ENCODE results near the gene RABGAP1L.

Gene RABGAP1L

DNA sequence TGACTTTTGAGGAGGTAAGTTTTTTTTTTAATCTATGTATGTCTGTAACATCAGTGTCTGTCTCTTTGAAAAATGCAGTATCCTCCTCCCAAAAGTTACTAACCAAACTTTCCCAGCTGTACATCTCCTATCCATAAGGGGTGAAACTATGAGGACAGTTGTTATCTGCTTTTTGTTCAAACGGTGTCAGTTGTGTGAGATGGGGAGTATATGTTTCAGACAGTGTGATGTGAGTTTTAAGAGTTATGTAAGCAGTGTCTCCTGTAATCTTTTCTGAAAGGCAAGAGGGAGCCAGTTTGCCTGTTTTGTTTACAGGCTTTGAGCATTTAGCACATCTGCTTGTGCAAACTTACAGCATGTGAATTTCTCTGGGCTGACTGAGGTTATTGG, 805.6 kb downstream of the RABGAP1L start:
- no peak overlapping the region for H3K4me3 ChIP-seq (ENCODE audit: low read depth, low read length)
- TF ChIP-seq CTCF (IDR thresholded peaks at IDR 0.05; ENCODE audit: low read depth, low read length), result no peak
- no peak for TF ChIP-seq POLR2A (IDR thresholded peaks at IDR 0.05; ENCODE audit: extremely low read depth, insufficient read length)
- no peak for TF ChIP-seq MYC (IDR thresholded peaks at IDR 0.05; ENCODE audit: low read depth, low read length)
- TF ChIP-seq, protein P1, sequence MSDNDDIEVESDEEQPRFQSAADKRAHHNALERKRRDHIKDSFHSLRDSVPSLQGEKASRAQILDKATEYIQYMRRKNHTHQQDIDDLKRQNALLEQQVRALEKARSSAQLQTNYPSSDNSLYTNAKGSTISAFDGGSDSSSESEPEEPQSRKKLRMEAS (IDR thresholded peaks at IDR 0.05; ENCODE audit: low read depth, low read length), result no peak
- DNase-seq (ENCODE audit: low read depth), result peak; percentile 22

- DNase-seq (ENCODE audit: low read depth), result peak; percentile 51
- H3K4me3 ChIP-seq (ENCODE audit: low read depth, low read length), result no peak overlapping the region
- TF ChIP-seq POLR2A (IDR thresholded peaks at IDR 0.05; ENCODE audit: extremely low read depth, insufficient read length) (no peak), MYC (IDR thresholded peaks at IDR 0.05; ENCODE audit: low read depth, low read length) (no peak), CTCF (IDR thresholded peaks at IDR 0.05; ENCODE audit: low read depth, low read length) (no peak)
- TF ChIP-seq, protein P1 (IDR thresholded peaks at IDR 0.05; ENCODE audit: low read depth, low read length), result no peak
Measured at GRCh38 chr1:174965362-174966007, 806.2 kb downstream of the RABGAP1L start.

GRCh38 chr1:174966008-174966572, 806.8 kb downstream of the RABGAP1L start:
- no peak overlapping the region for H3K4me3 ChIP-seq (ENCODE audit: low read depth, low read length)
- TF ChIP-seq POLR2A (IDR thresholded peaks at IDR 0.05; ENCODE audit: extremely low read depth, insufficient read length), result no peak
- TF ChIP-seq, protein P1 (IDR thresholded peaks at IDR 0.05; ENCODE audit: low read depth, low read length), result no peak
- TF ChIP-seq MYC (IDR thresholded peaks at IDR 0.05; ENCODE audit: low read depth, low read length), result no peak
- TF ChIP-seq CTCF (IDR thresholded peaks at IDR 0.05; ENCODE audit: low read depth, low read length), result no peak
- DNase-seq (ENCODE audit: low read depth), result no peak

DNA sequence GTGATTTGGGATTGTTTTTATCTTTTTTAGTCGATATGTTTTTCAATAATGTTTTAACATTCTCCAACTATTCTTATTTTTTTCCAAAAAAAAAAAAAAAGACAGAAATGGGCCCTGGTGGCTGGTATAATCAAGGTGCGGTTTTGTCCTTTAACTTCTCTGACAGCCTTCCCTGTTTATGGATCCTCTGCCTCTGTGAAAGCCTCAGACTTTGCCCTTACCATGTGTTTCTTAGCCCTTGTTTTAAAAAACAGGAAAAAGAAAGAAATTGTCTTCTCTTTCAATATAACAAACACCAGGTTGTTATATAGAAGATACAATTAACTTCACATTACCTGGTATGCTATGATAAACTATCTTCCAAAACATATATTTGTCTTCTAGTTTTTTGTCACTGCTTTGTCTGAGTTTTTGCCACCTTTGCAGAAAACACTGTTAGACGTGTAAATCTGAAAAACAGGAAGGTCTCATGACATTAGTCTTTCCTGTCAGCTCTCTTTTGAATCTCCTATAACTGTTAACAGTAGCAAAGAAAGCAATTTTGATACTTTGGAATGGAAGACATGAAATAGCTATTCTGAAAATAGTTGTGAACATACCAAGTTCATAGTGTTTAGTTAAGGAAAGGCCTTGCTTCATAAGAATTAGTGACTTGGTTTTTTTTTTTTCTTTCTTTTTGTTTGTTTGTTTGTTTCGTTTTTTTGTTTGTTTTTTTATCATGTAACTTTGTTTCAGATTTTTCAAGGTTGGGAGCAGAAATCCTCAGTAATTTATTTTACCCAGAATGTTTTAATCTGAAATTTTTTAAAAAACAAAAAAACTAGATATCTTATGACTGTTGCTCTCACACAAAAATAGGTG, 808.8 kb downstream of the RABGAP1L start:
- DNase-seq (ENCODE audit: low read depth), result no peak
- H3K4me3 ChIP-seq (ENCODE audit: low read depth, low read length), result no peak overlapping the region
- no peak for TF ChIP-seq POLR2A (IDR thresholded peaks at IDR 0.05; ENCODE audit: extremely low read depth, insufficient read length)
- TF ChIP-seq, protein P1 (IDR thresholded peaks at IDR 0.05; ENCODE audit: low read depth, low read length), result no peak
- TF ChIP-seq MYC (IDR thresholded peaks at IDR 0.05; ENCODE audit: low read depth, low read length), result no peak
- TF ChIP-seq CTCF (IDR thresholded peaks at IDR 0.05; ENCODE audit: low read depth, low read length), result no peak

GRCh38 chr1:174968750-174969244, 809.5 kb downstream of the RABGAP1L start:
- no peak overlapping the region for H3K4me3 ChIP-seq (ENCODE audit: low read depth, low read length)
- TF ChIP-seq, protein P1 (IDR thresholded peaks at IDR 0.05; ENCODE audit: low read depth, low read length), result no peak
- TF ChIP-seq POLR2A (IDR thresholded peaks at IDR 0.05; ENCODE audit: extremely low read depth, insufficient read length) (no peak), CTCF (IDR thresholded peaks at IDR 0.05; ENCODE audit: low read depth, low read length) (no peak), MYC (IDR thresholded peaks at IDR 0.05; ENCODE audit: low read depth, low read length) (no peak)
- peak; percentile 64 for DNase-seq (ENCODE audit: low read depth)
